Astrocyte (in vitro differentiated cells and primary cell): Measurements from ENCODE around the gene EGFR. TPM values are rescaled to one million over a fixed set of nuclear protein-coding genes. Genes with fewer than 3 reads are reported as not detected.

ENCODE experiments used
- DNase-seq: peaks from one replicate; pipeline ENCODE4 v3.0.0-alpha.2; 2010; ENCODE audit warnings: low read depth
- FAIRE-seq: peaks from 2 replicates; lab custom pipeline; 2011; peaks lifted over from hg19 to GRCh38; lab: Jason Lieb, UNC
- H2AFZ ChIP-seq: 2 replicates; pipeline ENCODE4 v1.6.0; 2012; ENCODE audit warnings: low read depth, low read length, inconsistent platforms
- H3K27ac ChIP-seq: 2 replicates; pipeline ENCODE4 v1.5.1; 2011; ENCODE audit warnings: low read depth, low read length, inconsistent platforms
- H3K27me3 ChIP-seq: 2 replicates; pipeline ENCODE4 v1.6.0; 2011; ENCODE audit warnings: low read length, inconsistent platforms; ENCODE audit not compliant: insufficient read depth
- H3K36me3 ChIP-seq: 2 replicates; pipeline ENCODE4 v1.5.1; 2011; ENCODE audit warnings: low read length, inconsistent platforms; ENCODE audit not compliant: insufficient read depth
- H3K4me1 ChIP-seq: 2 replicates; pipeline ENCODE4 v1.5.1; 2011; ENCODE audit warnings: low read length, inconsistent platforms; ENCODE audit not compliant: insufficient read depth
- H3K4me2 ChIP-seq: 2 replicates; pipeline ENCODE4 v1.6.0; 2012; ENCODE audit warnings: low read length, inconsistent platforms
- H3K4me3 ChIP-seq: 2 replicates; pipeline ENCODE4 v1.5.1; 2011; ENCODE audit warnings: low read depth, mild to moderate bottlenecking, low read length, inconsistent platforms; ENCODE audit not compliant: insufficient read depth
- H3K79me2 ChIP-seq: 2 replicates; pipeline ENCODE4 v1.6.0; 2012; ENCODE audit warnings: mild to moderate bottlenecking, low read length, inconsistent platforms; ENCODE audit not compliant: insufficient read depth
- H3K9ac ChIP-seq: 2 replicates; pipeline ENCODE4 v1.6.0; 2012; ENCODE audit warnings: mild to moderate bottlenecking, low read length, inconsistent platforms
- H3K9me3 ChIP-seq: 2 replicates; pipeline ENCODE4 v1.5.1; 2012; ENCODE audit warnings: low read depth, mild to moderate bottlenecking, low read length, inconsistent platforms; ENCODE audit not compliant: insufficient read depth
- H4K20me1 ChIP-seq: 2 replicates; pipeline ENCODE4 v1.6.0; 2012; ENCODE audit warnings: low read length, inconsistent platforms; ENCODE audit not compliant: insufficient read depth
- H3K27ac Mint-ChIP-seq: one replicate; pipeline ENCODE4 v1.8.0; 2021; ENCODE audit warnings: mild to moderate bottlenecking, mixed read lengths; ENCODE audit not compliant: unreplicated experiment
- H3K27me3 Mint-ChIP-seq: one replicate; pipeline ENCODE4 v1.8.0; 2021; ENCODE audit warnings: low read depth, mixed read lengths; ENCODE audit not compliant: unreplicated experiment
- H3K36me3 Mint-ChIP-seq: one replicate; pipeline ENCODE4 v1.8.0; 2021; ENCODE audit warnings: low read depth, mixed read lengths; ENCODE audit not compliant: unreplicated experiment
- H3K4me1 Mint-ChIP-seq: one replicate; pipeline ENCODE4 v1.8.0; 2021; ENCODE audit warnings: low read depth, mixed read lengths; ENCODE audit not compliant: unreplicated experiment
- H3K4me3 Mint-ChIP-seq: one replicate; pipeline ENCODE4 v1.8.0; 2021; ENCODE audit warnings: mild to moderate bottlenecking, moderate library complexity, mixed read lengths; ENCODE audit not compliant: unreplicated experiment
- H3K9me3 Mint-ChIP-seq: one replicate; pipeline ENCODE4 v1.8.0; 2021; ENCODE audit warnings: mild to moderate bottlenecking, mixed read lengths; ENCODE audit not compliant: unreplicated experiment
- CTCF ChIP-seq: IDR thresholded peaks from 2 replicates; pipeline ENCODE4 v1.5.1; 2011; ENCODE audit warnings: low read depth, mild to moderate bottlenecking, inconsistent platforms, low read length, moderate library complexity; ENCODE audit not compliant: insufficient read depth
- EZH2 ChIP-seq: IDR thresholded peaks from 2 replicates; pipeline ENCODE4 v1.6.1; 2012; ENCODE audit warnings: mild to moderate bottlenecking, low read length, inconsistent platforms; ENCODE audit not compliant: insufficient read depth
- total RNA-seq: library from RNA; stranded (reverse); gene quantifications from 2 replicates; pipeline ENCODE4 v1.2.1, GENCODE V29; 2021

EGFR gene
- total RNA-seq, 1 donor from 2014 or later: 27.3 TPM

- H3K4me2 ChIP-seq: peak overlapping the region; percentile 66
- H3K4me3 ChIP-seq: no peak overlapping the region
- H3K4me1 Mint-ChIP-seq: peaks cover 57% of the 10 kb centered on the region
- peak overlapping the region; percentile 55 for H3K27ac ChIP-seq
- TF ChIP-seq CTCF (no peak), EZH2 (no peak)
- peaks cover 49% of the 10 kb centered on the region for H4K20me1 ChIP-seq
- peak overlapping the region; percentile 11 for H3K4me3 Mint-ChIP-seq
- H3K36me3 ChIP-seq: no peaks in the 10 kb centered on the region
- peaks cover 78% of the 10 kb centered on the region for H3K79me2 ChIP-seq
- no peak overlapping the region for H2AFZ ChIP-seq
- peaks cover 3% of the 10 kb centered on the region for H3K27me3 Mint-ChIP-seq
- no peaks in the 10 kb centered on the region for H3K9me3 ChIP-seq
- H3K27ac Mint-ChIP-seq: peak overlapping the region; percentile 51
- DNase-seq (peak; percentile 89), FAIRE-seq (peak; percentile 47)
- H3K27me3 ChIP-seq: no peaks in the 10 kb centered on the region
- H3K9ac ChIP-seq: peak overlapping the region; percentile 53
- no peaks in the 10 kb centered on the region for H3K9me3 Mint-ChIP-seq
- peaks cover 50% of the 10 kb centered on the region for H3K4me1 ChIP-seq
- no peaks in the 10 kb centered on the region for H3K36me3 Mint-ChIP-seq
Measured at GRCh38 chr7:55104712-55105433, 86.1 kb downstream of the EGFR start.

GRCh38 chr7:55105952-55106351 is 87.1 kb downstream of the EGFR start:
- Histone ChIP-seq H4K20me1 (peaks cover 39% of the 10 kb centered on the region), H3K27me3 (no peaks in the 10 kb centered on the region), H3K9me3 (no peaks in the 10 kb centered on the region), H3K27ac (peak overlapping the region; percentile 55), H2AFZ (no peak overlapping the region), H3K4me1 (peaks cover 60% of the 10 kb centered on the region), H3K4me2 (peak overlapping the region; percentile 66), H3K36me3 (no peaks in the 10 kb centered on the region), H3K79me2 (peaks cover 75% of the 10 kb centered on the region), H3K9ac (no peak overlapping the region), H3K4me3 (no peak overlapping the region)
- Mint-ChIP-seq H3K36me3 (no peaks in the 10 kb centered on the region), H3K4me3 (no peak overlapping the region), H3K27ac (no peak overlapping the region), H3K27me3 (peaks cover 3% of the 10 kb centered on the region), H3K4me1 (peaks cover 63% of the 10 kb centered on the region), H3K9me3 (no peaks in the 10 kb centered on the region)
- TF ChIP-seq CTCF (no peak), EZH2 (no peak)
- DNase-seq (no peak), FAIRE-seq (no peak)

DNA sequence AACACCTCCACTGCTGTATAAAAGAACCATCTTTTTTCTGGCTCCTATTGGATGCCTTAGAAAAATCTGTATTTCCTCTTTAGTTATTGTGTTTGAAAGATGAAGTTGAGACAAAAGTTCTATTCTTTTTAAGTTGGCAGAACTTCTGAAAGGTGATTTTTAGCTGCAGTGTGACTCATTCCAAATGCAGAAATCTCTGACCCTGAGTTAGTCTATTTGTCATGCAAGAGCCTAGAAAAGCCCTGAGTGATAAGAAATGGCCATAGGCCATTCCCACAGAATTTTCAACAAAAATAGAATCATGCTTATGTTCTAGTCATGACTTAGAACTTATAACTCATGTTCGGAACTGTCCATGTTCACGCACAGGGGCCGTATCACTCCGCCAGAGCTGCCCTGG is 89.1 kb downstream of the EGFR start:
- H3K36me3 ChIP-seq: no peaks in the 10 kb centered on the region
- Mint-ChIP-seq H3K27ac (no peak overlapping the region), H3K4me3 (no peak overlapping the region), H3K27me3 (no peaks in the 10 kb centered on the region), H3K9me3 (no peaks in the 10 kb centered on the region), H3K36me3 (no peaks in the 10 kb centered on the region), H3K4me1 (peaks cover 77% of the 10 kb centered on the region)
- peaks cover 26% of the 10 kb centered on the region for H4K20me1 ChIP-seq
- no peak overlapping the region for H3K9ac ChIP-seq
- no peaks in the 10 kb centered on the region for H3K9me3 ChIP-seq
- H3K4me2 ChIP-seq: peak overlapping the region; percentile 71
- FAIRE-seq: peak; percentile 52
- H3K27ac ChIP-seq: peak overlapping the region; percentile 77
- H3K4me3 ChIP-seq: no peak overlapping the region
- H2AFZ ChIP-seq: no peak overlapping the region
- peaks cover 72% of the 10 kb centered on the region for H3K4me1 ChIP-seq
- H3K27me3 ChIP-seq: no peaks in the 10 kb centered on the region
- no peak for TF ChIP-seq CTCF
- no peak for TF ChIP-seq EZH2
- DNase-seq: peak; percentile 76
- H3K79me2 ChIP-seq: peaks cover 77% of the 10 kb centered on the region
